Measurements from ENCODE around the gene FAM161A.
"Not testable (repeated sequence)": the region's sequence is repeated elsewhere in the genome, so short reads cannot be mapped to it uniquely, and the experiment has no call there.

The FAM161A gene

DNA sequence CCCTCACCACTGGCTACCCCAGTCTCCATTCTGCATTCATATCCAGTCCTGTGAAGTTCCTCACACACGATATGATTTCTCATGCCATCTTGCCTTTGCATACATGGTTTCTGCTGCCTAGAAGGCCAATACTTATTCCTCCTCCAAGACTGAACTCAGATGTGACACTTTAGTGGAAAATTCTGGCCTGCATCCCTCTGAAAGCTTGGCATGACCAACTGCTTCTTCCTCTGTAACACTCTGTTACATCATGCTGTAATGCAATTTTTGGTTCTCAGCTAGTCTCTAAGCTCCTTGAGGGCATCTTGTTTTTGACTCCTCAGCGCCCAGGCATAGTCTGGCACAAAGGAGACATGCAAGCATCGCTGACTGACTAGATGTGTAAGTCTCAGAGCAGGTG lies 12.6 kb downstream of the FAM161A start:
- DNase-seq = no peak

DNA sequence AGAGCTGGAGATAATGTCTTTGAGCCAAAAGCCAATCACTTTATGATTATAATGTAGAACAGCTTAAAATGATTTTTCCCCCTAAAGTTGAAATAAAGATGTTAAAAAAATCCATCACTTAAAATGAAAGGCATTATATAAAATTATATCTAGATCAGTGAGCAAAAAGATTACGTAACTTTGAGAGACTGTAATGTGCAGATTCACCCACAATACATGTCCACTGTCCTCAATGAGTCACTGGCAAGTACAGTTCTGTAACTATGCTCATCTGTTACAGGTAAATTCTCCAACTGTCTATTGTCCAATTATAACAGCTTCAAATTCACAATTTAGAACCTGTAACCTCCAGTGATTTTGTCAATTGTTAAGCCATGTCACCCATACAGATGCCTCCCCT lies 19.0 kb downstream of the FAM161A start:
- DNase-seq = no peak

DNA sequence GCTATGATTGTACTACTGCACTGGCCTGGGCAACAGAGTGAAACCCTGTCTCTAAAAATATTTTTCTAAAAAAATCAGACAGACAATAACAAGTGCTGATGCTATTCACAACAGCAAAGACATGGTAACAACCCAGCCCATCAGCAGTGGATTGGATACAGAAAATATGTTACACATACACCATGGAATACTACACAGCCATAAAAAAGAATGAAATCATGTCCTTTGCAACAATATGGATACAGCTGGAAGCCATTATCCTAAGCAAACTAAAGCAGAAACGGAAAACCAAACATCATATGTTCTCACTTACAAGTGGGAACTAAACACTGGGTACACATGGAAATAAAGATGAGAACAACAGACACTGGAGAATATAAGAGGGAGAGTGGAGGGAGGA lies 19.9 kb downstream of the FAM161A start:
- no peak for DNase-seq

- DNase-seq = no peak
These were observed 21.5 kb downstream of the FAM161A start for GRCh38 chr2:61832183-61832841.

DNA sequence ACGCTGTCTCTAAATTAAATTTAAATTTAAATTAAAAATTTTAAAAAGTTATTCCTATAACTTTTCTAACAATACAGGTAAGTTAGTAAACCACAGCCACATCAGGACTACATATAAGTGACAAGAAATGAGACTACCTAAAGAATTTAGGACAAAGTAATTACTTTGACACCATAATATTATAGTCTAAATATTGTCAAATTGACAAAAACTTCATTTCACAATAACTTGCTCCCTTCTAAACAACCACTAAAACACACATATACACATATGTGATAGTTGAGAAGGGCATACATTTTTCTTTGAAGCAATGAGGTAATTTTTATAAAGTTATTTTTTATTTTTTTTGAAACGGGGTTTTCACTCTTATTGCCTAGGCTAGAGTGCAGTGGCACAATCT lies 31.6 kb downstream of the FAM161A start:
- DNase-seq = no peak

- DNase-seq = no peak
These were observed 37.1 kb downstream of the FAM161A start for GRCh38 chr2:61816480-61817355.

- no peak for DNase-seq
These were observed 39.2 kb downstream of the FAM161A start for GRCh38 chr2:61814539-61815160.

GRCh38 chr2:61813314-61813713 lies 40.5 kb downstream of the FAM161A start:
- not testable (repeated sequence) for DNase-seq

GRCh38 chr2:61811821-61812220 lies 42.0 kb downstream of the FAM161A start:
- no peak for DNase-seq

- not testable (repeated sequence) for DNase-seq
These were observed 43.7 kb downstream of the FAM161A start for GRCh38 chr2:61810203-61810602.

GRCh38 chr2:61808693-61809092 lies 45.2 kb downstream of the FAM161A start:
- DNase-seq = not testable (repeated sequence)

GRCh38 chr2:61807036-61807757 lies 46.7 kb downstream of the FAM161A start:
- DNase-seq = no peak

DNA sequence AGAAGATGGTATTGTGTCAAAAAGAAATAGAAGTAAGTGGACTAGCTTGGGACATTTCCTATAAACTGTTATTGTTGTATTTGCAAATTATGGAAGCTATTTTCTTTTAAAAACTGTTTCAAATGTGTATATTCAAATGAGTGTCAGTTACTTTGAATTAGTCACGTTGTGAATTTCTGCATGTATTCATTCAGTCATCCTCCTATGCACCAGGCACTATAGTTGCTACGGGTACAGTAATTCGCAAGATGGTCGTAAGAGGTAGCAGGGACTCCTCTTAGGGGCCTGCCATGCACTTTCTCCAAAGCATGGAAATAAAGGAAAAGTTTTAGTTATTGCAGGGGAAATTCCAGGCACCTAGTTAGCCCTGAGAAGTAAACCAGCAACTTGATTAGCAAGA lies 51.3 kb downstream of the FAM161A start:
- DNase-seq = no peak

DNA sequence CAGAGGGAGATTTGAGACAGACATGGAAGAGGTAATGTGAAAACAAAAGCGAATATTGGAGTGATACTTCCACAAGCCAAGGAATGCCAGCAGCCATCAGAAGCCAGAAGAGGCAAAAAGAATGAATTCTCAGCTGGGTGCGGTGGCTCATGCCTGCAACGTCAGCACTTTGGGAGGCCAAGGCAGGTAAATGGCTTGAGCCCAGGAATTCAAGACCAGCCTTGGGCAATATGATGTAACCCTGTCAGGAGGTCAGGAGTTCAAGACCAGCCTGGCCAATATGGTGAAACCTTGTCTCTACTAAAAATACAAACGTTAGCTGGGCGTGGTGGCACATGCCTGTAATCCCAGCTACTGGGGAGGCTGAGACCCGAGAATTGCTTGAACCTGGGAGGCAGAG lies 54.8 kb downstream of the FAM161A start:
- DNase-seq = no peak

GRCh38 chr2:61797446-61797845 lies 56.4 kb downstream of the FAM161A start:
- not testable (repeated sequence) for DNase-seq

- no peak for DNase-seq
These were observed 58.5 kb downstream of the FAM161A start for GRCh38 chr2:61795408-61795807.

DNA sequence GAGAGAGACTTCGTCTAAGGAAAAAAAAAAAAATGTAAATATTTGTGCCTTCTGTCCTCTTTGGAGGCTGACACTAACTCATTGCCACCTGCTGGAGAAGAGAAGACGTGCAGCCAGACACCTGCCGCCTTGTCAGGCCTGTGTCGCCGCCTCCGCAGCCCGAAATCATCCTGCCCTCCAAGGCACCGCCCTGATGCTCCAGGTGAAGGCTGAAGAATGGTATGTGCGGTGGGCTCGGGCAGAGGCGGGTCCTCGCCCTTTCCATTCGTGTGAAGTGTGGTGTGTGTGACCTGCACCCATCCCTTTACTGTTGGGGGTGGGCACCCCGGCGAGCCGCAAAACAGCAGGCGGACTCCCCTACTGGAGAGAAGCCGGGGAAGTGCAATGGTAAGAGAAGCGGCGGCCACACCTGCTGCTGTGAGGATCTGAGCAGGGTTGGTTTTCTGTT lies 60.4 kb downstream of the FAM161A start:
- DNase-seq = peak; percentile 76

GRCh38 chr2:61792355-61792890 lies 61.4 kb downstream of the FAM161A start:
- DNase-seq = no peak

- no peak for DNase-seq
These were observed 63.9 kb downstream of the FAM161A start for GRCh38 chr2:61789807-61790602.

DNA sequence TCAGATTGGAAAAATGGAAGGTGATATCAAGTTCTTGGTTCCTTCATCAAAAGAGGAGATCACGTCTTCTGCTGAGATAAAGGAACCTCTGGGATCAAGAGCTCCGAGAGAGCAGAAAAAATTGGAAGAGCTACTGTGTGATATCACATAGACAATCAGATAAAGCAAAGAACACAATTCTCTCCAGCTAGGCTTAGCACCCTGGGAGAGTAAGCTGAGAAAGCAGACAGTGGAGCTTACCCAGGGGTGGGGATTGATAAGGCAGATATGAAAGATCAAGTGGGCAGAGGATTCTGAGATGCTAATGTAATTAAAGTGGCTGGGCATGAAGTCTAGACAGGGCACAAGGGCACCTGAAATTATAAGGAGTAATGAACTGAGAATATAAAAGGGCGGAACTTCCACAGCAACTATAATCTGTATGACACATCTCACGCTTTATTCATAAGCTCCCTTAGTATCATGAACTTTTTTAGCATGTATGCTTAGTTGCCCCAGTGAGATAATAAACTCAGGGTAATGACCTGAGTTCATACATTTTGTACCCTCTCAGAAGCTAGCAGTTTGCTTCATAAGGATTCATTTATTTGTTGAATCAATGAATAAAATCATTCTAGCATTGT lies 65.8 kb downstream of the FAM161A start:
- DNase-seq = no peak

- no peak for DNase-seq
These were observed 67.0 kb downstream of the FAM161A start for GRCh38 chr2:61786876-61787275.
